Neural cell (in vitro differentiated cells): Measurements from ENCODE around the gene AARSD1. TPM values are rescaled to one million over a fixed set of nuclear protein-coding genes. Genes with fewer than 3 reads are reported as not detected.
A peak's percentile ranks its signal among the peaks of the same experiment; 100 is the strongest.

ENCODE experiments used
- H2AFZ ChIP-seq: fragments of 200-600, 300-800 bp; sonication (generic), shearing (Covaris generic); 2 replicates; pipeline ENCODE4 v1.6.0; 2014; ENCODE audit warnings: low read depth, mild to moderate bottlenecking, antibody characterized with exemption, low read length, moderate library complexity
- H3F3A ChIP-seq: fragments of 200-600 bp; shearing (Covaris generic); 2 replicates; pipeline ENCODE4 v1.6.1; 2016; ENCODE audit warnings: mild to moderate bottlenecking, moderate library complexity, mixed read lengths, antibody characterized with exemption, low read length; ENCODE audit not compliant: insufficient read depth, poor library complexity, severe bottlenecking
- H3K27ac ChIP-seq: fragments of 200-600, 300-800 bp; sonication (generic), shearing (Covaris generic); 2 replicates; pipeline ENCODE4 v1.5.1; 2014; ENCODE audit warnings: mild to moderate bottlenecking, low read length, moderate library complexity
- H3K27me3 ChIP-seq: fragments of 300-800, 200-600 bp; sonication (generic), shearing (Covaris generic); 2 replicates; pipeline ENCODE4 v1.6.0; 2014; ENCODE audit warnings: mild to moderate bottlenecking, low read depth, low read length, moderate library complexity; ENCODE audit not compliant: insufficient read depth
- H3K36me3 ChIP-seq: fragments of 300-800, 200-600 bp; sonication (generic), shearing (Covaris generic); 2 replicates; pipeline ENCODE4 v1.5.1; 2014; ENCODE audit warnings: mild to moderate bottlenecking, antibody characterized with exemption, low read length, moderate library complexity; ENCODE audit not compliant: insufficient read depth
- H3K4me2 ChIP-seq: fragments of 300-800, 200-600 bp; sonication (generic), shearing (Covaris generic); 2 replicates; pipeline ENCODE4 v1.6.0; 2014; ENCODE audit warnings: mild to moderate bottlenecking, low read length
- H3K4me3 ChIP-seq: fragments of 300-800, 200-600 bp; sonication (generic), shearing (Covaris generic); 2 replicates; pipeline ENCODE4 v1.5.1; 2014; ENCODE audit warnings: mild to moderate bottlenecking, low read length, moderate library complexity
- H3K79me2 ChIP-seq: fragments of 200-600 bp; shearing (Covaris generic); replicated peaks from 2 replicates; pipeline ENCODE4 v1.6.0; 2014; ENCODE audit warnings: mild to moderate bottlenecking, low read length, moderate library complexity; ENCODE audit not compliant: insufficient read depth
- H3K9ac ChIP-seq: fragments of 300-800, 200-600 bp; sonication (generic), shearing (Covaris generic); 2 replicates; pipeline ENCODE4 v1.6.1; 2016; ENCODE audit warnings: mild to moderate bottlenecking, low read length, mixed read lengths
- H3K9me2 ChIP-seq: fragments of 200-600 bp; shearing (Covaris generic); 2 replicates; pipeline ENCODE4 v1.6.1; 2016; ENCODE audit warnings: mild to moderate bottlenecking, low read length, mixed read lengths; ENCODE audit not compliant: insufficient read depth
- H3K9me3 ChIP-seq: fragments of 200-600, 300-800 bp; sonication (generic), shearing (Covaris generic); 2 replicates; pipeline ENCODE4 v1.6.1; 2016; ENCODE audit warnings: mild to moderate bottlenecking, mixed run types, low read length, moderate library complexity, mixed read lengths
- H4K20me1 ChIP-seq: fragments of 200-600 bp; shearing (Covaris generic); 2 replicates; pipeline ENCODE4 v1.6.1; 2016; ENCODE audit warnings: mild to moderate bottlenecking, mixed run types; ENCODE audit not compliant: insufficient read depth
- EP300 ChIP-seq: fragments of 450-650 bp; conservative IDR thresholded peaks from 2 replicates; pipeline ENCODE4 v1.6.1; 2014; ENCODE audit warnings: antibody characterized with exemption, mild to moderate bottlenecking, moderate library complexity; ENCODE audit not compliant: poor library complexity, severe bottlenecking
- EZH2 ChIP-seq: fragments of 200-600, 300-800 bp; shearing (Covaris generic), sonication (generic); IDR thresholded peaks from 2 replicates; pipeline ENCODE4 v1.6.1; 2014; ENCODE audit warnings: antibody characterized with exemption, low read length, borderline replicate concordance, mild to moderate bottlenecking; ENCODE audit not compliant: insufficient read depth, poor library complexity, severe bottlenecking
- MXI1 ChIP-seq: fragments of 450-650 bp; conservative IDR thresholded peaks from 2 replicates; pipeline ENCODE4 v1.6.1; 2014; ENCODE audit warnings: antibody characterized with exemption, mild to moderate bottlenecking; ENCODE audit not compliant: poor library complexity, severe bottlenecking
- POLR2AphosphoS5 ChIP-seq: IDR thresholded peaks from 2 replicates; pipeline ENCODE4 v1.6.1; 2012
- RAD21 ChIP-seq: fragments of 450-650 bp; conservative IDR thresholded peaks from 2 replicates; pipeline ENCODE4 v1.6.1; 2014; ENCODE audit warnings: antibody characterized with exemption, mild to moderate bottlenecking, moderate library complexity
- TAF1 ChIP-seq: IDR thresholded peaks from 2 replicates; pipeline ENCODE4 v1.6.1; 2012; ENCODE audit warnings: low read depth
- polyA minus RNA-seq: library from RNA; depleted of rRNA, polyadenylated mRNA; stranded (reverse); fragments of >200 nt; gene quantifications from 2 replicates; pipeline ENCODE4 v1.2.3, GENCODE V29; 2014
- polyA plus RNA-seq: library from polyadenylated mRNA; depleted of rRNA; stranded (reverse); fragments of >200 nt; gene quantifications from 2 replicates; pipeline ENCODE4 v1.2.3, GENCODE V29; 2014
- TF ChIP-seq, protein P1 (sequence below): fragments of 450-650 bp; IDR thresholded peaks from 2 replicates; pipeline ENCODE4 v1.5.1; 2014; ENCODE audit warnings: antibody characterized with exemption, mild to moderate bottlenecking, moderate library complexity; ENCODE audit not compliant: poor library complexity, severe bottlenecking
- TF ChIP-seq, protein P2 (sequence below): IDR thresholded peaks from 2 replicates; pipeline ENCODE4 v1.6.1; 2012; ENCODE audit warnings: borderline replicate concordance

The AARSD1 gene, protein sequence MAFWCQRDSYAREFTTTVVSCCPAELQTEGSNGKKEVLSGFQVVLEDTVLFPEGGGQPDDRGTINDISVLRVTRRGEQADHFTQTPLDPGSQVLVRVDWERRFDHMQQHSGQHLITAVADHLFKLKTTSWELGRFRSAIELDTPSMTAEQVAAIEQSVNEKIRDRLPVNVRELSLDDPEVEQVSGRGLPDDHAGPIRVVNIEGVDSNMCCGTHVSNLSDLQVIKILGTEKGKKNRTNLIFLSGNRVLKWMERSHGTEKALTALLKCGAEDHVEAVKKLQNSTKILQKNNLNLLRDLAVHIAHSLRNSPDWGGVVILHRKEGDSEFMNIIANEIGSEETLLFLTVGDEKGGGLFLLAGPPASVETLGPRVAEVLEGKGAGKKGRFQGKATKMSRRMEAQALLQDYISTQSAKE
- polyA plus RNA-seq (52.0 and 64.2 TPM in 2 replicates), polyA minus RNA-seq (17.3 and 23.4 TPM in 2 replicates)

DNA sequence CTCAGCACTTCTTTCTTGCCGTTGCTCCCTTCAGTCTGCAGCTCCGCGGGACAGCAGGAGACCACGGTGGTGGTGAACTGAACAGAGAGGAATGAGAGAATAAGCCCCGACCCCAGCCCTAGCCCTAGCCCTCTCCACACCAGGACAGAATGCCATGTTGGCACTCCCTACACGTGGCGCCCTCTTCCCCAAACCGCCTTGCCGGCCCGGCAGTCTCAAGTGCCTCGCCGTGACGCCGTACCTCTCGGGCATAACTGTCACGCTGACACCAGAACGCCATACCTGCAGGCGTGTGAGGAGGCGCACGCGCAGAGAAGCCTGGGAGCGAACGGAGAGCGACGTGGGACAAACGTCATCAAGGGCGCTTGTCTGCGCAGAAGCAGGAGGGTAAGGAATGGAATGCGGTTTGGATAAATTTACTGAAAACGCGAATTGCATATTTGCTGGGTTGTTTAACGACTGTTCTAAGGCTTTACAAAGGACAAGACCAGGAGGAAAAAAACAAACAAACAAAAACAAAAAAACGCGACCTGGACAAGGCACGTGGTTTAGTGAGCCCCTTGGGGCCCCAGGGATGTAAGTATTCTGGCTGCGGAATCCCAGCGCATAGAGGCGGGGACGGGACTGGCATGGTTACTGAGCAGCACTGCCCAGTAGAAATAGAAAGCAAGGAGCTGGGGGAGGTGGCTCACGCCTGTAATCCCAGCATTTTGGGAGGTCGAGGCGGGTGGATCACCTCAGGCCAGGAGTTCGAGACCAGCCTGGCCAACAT lies at the start of gene AARSD1:
Gene AARSD1, minus strand, starts transcription at position 294 of the 772 bp plus-strand sequence. Its CDS starts 14 bp downstream, at position 280.
- H3K9ac ChIP-seq, result peak within 1 kb of the TSS; percentile 87
- H2AFZ ChIP-seq, result peak within 1 kb of the TSS; percentile 99
- no peaks in the 10 kb centered on the region for H3K27me3 ChIP-seq
- H3K27ac ChIP-seq, result peak within 1 kb of the TSS; percentile 84
- no peaks in the 10 kb centered on the region for H3F3A ChIP-seq
- no peaks in the 10 kb centered on the region for H4K20me1 ChIP-seq
- H3K4me2 ChIP-seq, result peak within 1 kb of the TSS; percentile 73
- H3K9me3 ChIP-seq, result no peaks in the 10 kb centered on the region
- peak within 1 kb of the TSS; percentile 71 for H3K4me3 ChIP-seq
- no peaks in the 10 kb centered on the region for H3K9me2 ChIP-seq
- H3K79me2 ChIP-seq, result peaks cover 7% of the 10 kb centered on the region
- TF ChIP-seq TAF1 (peak; percentile 74), EZH2 (no peak), EP300 (peak; percentile 72), POLR2AphosphoS5 (peak; percentile 97), MXI1 (peak; percentile 98), RAD21 (no peak)
- TF ChIP-seq, protein P1, sequence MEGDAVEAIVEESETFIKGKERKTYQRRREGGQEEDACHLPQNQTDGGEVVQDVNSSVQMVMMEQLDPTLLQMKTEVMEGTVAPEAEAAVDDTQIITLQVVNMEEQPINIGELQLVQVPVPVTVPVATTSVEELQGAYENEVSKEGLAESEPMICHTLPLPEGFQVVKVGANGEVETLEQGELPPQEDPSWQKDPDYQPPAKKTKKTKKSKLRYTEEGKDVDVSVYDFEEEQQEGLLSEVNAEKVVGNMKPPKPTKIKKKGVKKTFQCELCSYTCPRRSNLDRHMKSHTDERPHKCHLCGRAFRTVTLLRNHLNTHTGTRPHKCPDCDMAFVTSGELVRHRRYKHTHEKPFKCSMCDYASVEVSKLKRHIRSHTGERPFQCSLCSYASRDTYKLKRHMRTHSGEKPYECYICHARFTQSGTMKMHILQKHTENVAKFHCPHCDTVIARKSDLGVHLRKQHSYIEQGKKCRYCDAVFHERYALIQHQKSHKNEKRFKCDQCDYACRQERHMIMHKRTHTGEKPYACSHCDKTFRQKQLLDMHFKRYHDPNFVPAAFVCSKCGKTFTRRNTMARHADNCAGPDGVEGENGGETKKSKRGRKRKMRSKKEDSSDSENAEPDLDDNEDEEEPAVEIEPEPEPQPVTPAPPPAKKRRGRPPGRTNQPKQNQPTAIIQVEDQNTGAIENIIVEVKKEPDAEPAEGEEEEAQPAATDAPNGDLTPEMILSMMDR, result peak; percentile 20
- TF ChIP-seq, protein P2, sequence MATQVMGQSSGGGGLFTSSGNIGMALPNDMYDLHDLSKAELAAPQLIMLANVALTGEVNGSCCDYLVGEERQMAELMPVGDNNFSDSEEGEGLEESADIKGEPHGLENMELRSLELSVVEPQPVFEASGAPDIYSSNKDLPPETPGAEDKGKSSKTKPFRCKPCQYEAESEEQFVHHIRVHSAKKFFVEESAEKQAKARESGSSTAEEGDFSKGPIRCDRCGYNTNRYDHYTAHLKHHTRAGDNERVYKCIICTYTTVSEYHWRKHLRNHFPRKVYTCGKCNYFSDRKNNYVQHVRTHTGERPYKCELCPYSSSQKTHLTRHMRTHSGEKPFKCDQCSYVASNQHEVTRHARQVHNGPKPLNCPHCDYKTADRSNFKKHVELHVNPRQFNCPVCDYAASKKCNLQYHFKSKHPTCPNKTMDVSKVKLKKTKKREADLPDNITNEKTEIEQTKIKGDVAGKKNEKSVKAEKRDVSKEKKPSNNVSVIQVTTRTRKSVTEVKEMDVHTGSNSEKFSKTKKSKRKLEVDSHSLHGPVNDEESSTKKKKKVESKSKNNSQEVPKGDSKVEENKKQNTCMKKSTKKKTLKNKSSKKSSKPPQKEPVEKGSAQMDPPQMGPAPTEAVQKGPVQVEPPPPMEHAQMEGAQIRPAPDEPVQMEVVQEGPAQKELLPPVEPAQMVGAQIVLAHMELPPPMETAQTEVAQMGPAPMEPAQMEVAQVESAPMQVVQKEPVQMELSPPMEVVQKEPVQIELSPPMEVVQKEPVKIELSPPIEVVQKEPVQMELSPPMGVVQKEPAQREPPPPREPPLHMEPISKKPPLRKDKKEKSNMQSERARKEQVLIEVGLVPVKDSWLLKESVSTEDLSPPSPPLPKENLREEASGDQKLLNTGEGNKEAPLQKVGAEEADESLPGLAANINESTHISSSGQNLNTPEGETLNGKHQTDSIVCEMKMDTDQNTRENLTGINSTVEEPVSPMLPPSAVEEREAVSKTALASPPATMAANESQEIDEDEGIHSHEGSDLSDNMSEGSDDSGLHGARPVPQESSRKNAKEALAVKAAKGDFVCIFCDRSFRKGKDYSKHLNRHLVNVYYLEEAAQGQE, result peak; percentile 65
- H3K36me3 ChIP-seq, result no peaks in the 10 kb centered on the region

DNA sequence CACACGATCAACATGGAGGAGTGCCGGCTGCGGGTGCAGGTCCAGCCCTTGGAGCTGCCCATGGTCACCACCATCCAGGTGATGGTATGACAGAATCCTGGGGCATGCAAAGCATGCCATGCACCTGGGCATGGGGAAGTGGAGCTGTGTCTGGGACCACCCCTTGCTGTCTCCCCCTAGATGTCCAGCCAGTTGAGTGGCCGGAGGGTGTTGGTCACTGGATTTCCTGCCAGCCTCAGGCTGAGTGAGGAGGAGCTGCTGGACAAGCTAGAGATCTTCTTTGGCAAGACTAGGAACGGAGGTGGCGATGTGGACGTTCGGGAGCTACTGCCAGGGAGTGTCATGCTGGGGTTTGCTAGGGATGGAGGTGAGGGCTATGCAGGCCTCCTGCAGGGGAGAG lies 49.0 kb upstream of the AARSD1 start:
- peaks cover 19% of the 10 kb centered on the region for H3K79me2 ChIP-seq
- H3K9ac ChIP-seq, result no peak overlapping the region
- no peak for TF ChIP-seq EP300
- TF ChIP-seq TAF1, result no peak
- peak; percentile 2 for TF ChIP-seq POLR2AphosphoS5
- TF ChIP-seq, protein P2, result no peak
- H3K4me2 ChIP-seq, result no peak overlapping the region
- H2AFZ ChIP-seq, result no peak overlapping the region
- H3F3A ChIP-seq, result peaks cover 2% of the 10 kb centered on the region
- H4K20me1 ChIP-seq, result no peaks in the 10 kb centered on the region
- no peak overlapping the region for H3K4me3 ChIP-seq
- no peaks in the 10 kb centered on the region for H3K36me3 ChIP-seq
- H3K27me3 ChIP-seq, result no peaks in the 10 kb centered on the region
- no peaks in the 10 kb centered on the region for H3K9me2 ChIP-seq
- H3K27ac ChIP-seq, result no peak overlapping the region
- H3K9me3 ChIP-seq, result no peaks in the 10 kb centered on the region
